ENCODE measurements around the gene BEX2.
A peak's percentile ranks its signal among the peaks of the same experiment; 100 is the strongest.
"Not testable (repeated sequence)": the region's sequence is repeated elsewhere in the genome, so short reads cannot be mapped to it uniquely, and the experiment has no call there.

The BEX2 gene

DNA sequence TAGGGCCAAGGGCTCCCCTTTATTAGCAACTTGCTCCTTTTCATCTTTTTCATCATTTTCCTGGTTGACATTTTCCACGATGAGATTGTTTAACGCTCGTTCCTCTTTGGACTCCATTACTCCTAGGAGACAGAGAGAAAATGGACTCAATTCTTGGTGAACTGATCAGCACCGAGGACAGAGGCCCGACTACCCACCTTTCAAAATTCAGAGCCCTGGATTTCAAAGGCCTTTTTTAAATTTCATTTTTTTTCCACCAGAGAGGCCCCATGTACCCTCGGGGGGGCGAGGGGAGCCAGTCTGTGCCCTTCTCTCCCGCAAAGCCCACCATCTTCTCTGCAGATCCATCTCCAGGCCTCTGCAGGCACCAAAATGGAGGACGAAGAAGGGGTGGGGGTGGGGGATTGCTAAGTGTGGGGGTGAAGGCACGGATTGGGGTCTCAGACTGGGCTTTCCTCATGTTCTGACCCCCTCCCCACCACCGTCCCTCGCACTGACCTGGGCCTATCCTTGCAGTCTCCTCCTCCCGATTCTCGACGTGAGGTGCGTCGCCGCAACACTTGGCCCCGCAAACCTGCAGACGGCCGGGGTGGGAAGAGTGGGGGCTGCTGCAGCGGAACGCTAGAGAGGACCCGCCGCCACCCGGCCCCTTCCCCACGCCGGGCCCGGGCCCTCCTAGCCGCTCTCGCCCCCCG, 783 bp downstream of the BEX2 start:
- DNase-seq: peak in 1 of 3 experiments; percentile 0
- H3K4me3 Mint-ChIP-seq: peak overlapping the region; percentile 78 to 81
- no peaks in the 10 kb centered on the region for H3K9me3 Mint-ChIP-seq
- no peak overlapping the region for H3K27ac Mint-ChIP-seq
- peak; percentile 5 for ATAC-seq (replicated peaks)
- no peaks in the 10 kb centered on the region for H3K27me3 Mint-ChIP-seq
- peaks cover 2 to 3% of the 10 kb centered on the region in 2 donors for H3K4me1 Mint-ChIP-seq (ENCODE audit: low read depth in 2 of 2)
- peaks cover 3% of the 10 kb centered on the region for H3K36me3 Mint-ChIP-seq (ENCODE audit: insufficient read depth)

DNA sequence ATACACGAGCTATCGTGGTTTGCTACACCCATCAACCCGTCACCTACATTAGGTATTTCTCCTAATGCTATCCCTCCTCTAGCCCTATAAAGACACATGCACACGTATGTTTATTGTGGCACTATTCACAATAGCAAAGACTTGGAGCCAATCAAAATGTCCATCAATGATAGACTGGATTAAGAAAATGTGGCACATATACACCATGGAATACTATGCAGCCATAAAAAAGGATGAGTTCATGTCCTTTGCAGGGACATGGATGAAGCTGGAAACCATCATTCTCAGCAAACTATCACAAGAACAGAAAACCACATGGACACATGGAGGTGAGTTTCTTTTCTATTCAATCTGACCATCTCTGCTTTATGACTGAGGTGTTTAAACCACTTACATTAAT, 5.1 kb downstream of the BEX2 start:
- H3K4me1 Mint-ChIP-seq (ENCODE audit: low read depth in 2 of 2); ATAC-seq (replicated peaks); H3K9me3 Mint-ChIP-seq; H3K27me3 Mint-ChIP-seq; H3K4me3 Mint-ChIP-seq; H3K36me3 Mint-ChIP-seq (ENCODE audit: insufficient read depth); H3K27ac Mint-ChIP-seq; DNase-seq: not testable (repeated sequence)

DNA sequence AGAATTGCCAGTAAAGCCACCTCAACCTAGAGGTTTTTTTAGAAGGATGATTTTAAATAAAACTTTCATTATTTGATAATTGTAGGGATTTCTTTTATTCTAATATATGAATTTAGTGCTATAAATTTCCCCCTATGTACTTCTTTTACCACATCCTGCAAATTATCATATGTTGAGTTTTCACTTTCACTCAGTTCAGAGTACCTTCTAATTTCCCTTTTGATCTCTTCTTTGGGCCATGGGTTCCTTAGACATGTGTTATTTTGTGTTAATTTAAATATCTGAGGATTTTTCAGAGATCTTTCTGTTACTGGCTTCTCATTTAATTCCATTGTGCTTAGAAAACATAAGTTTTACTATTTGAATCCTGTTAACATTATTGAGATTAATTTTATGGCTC, 6.1 kb downstream of the BEX2 start:
- no peaks in the 10 kb centered on the region for H3K4me1 Mint-ChIP-seq (ENCODE audit: low read depth in 2 of 2)
- no peaks in the 10 kb centered on the region for H3K9me3 Mint-ChIP-seq
- H3K4me3 Mint-ChIP-seq: no peak overlapping the region
- H3K27ac Mint-ChIP-seq: no peak overlapping the region
- H3K36me3 Mint-ChIP-seq (ENCODE audit: insufficient read depth): no peaks in the 10 kb centered on the region
- H3K27me3 Mint-ChIP-seq: no peaks in the 10 kb centered on the region
- DNase-seq (no peak), ATAC-seq (replicated peaks) (no peak)

DNA sequence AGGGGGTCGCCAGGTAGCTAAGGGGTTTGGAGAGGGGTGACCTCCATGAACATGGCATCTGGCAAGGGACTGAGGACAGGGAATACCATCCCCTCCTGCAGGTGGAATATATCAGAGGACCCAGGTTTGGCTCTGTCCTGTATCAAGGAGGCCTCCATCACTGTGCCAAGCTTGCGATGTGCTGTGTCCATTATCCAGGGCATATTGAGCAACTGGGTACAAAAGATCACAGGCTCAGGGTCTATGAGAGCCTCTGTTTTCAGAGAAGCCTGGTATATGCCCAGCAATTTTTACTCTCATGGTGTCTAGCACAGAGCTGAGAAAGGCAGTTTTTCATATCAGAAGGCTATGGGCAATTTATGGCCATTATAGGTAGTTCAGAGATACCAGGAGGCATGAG, 17.7 kb downstream of the BEX2 start:
- Mint-ChIP-seq H3K4me3 (no peak overlapping the region), H3K27ac (no peak overlapping the region), H3K4me1 (ENCODE audit: low read depth in 2 of 2) (no peaks in the 10 kb centered on the region), H3K9me3 (no peaks in the 10 kb centered on the region), H3K27me3 (peaks cover 0 to 10% of the 10 kb centered on the region in 2 donors), H3K36me3 (ENCODE audit: insufficient read depth) (no peaks in the 10 kb centered on the region)
- DNase-seq (no peak), ATAC-seq (replicated peaks) (no peak)

DNA sequence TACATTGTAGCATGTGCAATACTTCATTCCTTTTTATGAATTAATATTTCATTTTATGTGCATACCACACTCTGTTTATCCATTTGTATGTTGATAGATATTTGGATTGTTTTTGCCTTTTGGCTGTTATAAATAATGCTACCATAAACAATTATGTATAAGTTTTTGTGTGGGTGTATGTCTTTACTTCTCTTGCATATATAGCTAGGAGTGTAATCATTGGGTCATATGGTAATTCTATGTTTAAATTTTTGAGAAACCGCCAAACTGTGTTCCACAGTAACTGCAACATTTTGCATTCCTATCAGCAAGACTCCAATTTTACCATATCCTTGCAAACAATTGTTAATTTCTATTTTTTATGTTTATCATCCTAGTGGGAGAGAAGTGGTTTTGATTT, 31.2 kb downstream of the BEX2 start:
- Mint-ChIP-seq H3K9me3 (no peaks in the 10 kb centered on the region), H3K27me3 (peaks cover 65 to 66% of the 10 kb centered on the region in 2 donors), H3K4me1 (ENCODE audit: low read depth in 2 of 2) (peaks cover 3 to 5% of the 10 kb centered on the region in 2 donors), H3K4me3 (no peak overlapping the region), H3K36me3 (ENCODE audit: insufficient read depth) (no peaks in the 10 kb centered on the region), H3K27ac (no peak overlapping the region)
- DNase-seq (no peak), ATAC-seq (replicated peaks) (no peak)

DNA sequence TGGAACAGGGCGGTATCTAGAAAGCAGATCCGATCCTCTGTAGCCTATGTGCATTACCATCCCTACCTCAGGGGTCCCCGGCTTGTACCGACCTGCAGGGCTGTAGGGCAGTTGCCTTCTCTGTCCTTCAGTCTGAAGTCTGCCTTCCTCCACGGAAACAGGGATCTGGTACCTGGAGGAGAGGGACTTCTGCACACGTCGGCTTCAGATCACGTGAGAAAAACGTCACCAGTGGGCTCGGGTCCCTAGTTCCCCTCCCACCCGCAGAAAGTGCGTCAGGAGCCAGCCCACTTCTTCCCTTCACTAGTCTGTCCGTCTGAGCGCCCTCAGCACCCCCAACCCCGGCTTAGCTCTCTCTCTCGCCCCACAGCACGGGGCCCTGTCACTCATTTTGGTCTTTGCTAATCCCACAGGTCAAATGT, 34.2 kb downstream of the BEX2 start, which contains the start of gene TCEAL5:
Gene TCEAL5, minus strand, starts transcription at position 170 of the 422 bp plus-strand sequence. CDS start 2,187 bp downstream, outside the sequence.
- H3K9me3 Mint-ChIP-seq: no peaks in the 10 kb centered on the region
- peak within 1 kb of the TSS in 1 of 2 donors; percentile 43 for H3K4me3 Mint-ChIP-seq
- peaks cover 59 to 69% of the 10 kb centered on the region in 2 donors for H3K27me3 Mint-ChIP-seq
- H3K36me3 Mint-ChIP-seq (ENCODE audit: insufficient read depth): no peaks in the 10 kb centered on the region
- peaks cover 3 to 5% of the 10 kb centered on the region in 2 donors for H3K4me1 Mint-ChIP-seq (ENCODE audit: low read depth in 2 of 2)
- ATAC-seq (replicated peaks) (no peak), DNase-seq (no peak)
- no peak within 1 kb of the TSS for H3K27ac Mint-ChIP-seq

DNA sequence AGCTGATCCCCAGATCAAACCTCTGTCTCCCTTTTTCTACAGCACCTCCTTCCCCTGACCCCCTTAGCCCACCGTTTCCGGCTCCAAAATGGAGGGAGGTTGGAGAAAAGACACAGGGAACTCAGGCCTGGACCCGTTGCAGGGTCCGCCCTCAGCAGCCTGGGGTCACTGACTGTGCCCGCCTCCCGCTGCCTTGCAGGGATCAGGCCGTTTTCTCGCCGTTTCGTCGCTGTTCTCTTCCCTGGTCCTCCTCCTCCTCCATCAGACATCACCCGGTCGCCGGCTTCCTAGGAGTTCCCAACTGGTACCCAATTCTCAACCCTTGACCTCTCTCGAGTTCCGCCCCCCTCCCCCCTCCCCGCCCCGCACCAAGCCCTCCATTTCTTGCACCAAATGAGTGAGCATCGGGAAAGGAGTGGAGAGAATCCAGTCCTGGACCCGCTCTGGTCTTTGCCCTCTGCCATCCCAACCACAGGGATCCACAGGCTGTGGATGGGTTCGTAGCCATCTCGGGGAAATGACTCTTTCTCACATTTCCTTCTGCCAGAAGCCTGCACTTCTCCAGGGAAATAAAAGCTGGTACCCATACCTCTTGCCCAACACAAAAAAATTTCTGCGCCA, 34.7 kb downstream of the BEX2 start:
- no peaks in the 10 kb centered on the region for H3K36me3 Mint-ChIP-seq (ENCODE audit: insufficient read depth)
- H3K9me3 Mint-ChIP-seq: no peaks in the 10 kb centered on the region
- peaks cover 3 to 5% of the 10 kb centered on the region in 2 donors for H3K4me1 Mint-ChIP-seq (ENCODE audit: low read depth in 2 of 2)
- ATAC-seq (replicated peaks) (no peak), DNase-seq (no peak)
- peaks cover 54 to 69% of the 10 kb centered on the region in 2 donors for H3K27me3 Mint-ChIP-seq
- H3K27ac Mint-ChIP-seq: no peak overlapping the region
- peak overlapping the region in 1 of 2 donors; percentile 43 for H3K4me3 Mint-ChIP-seq

DNA sequence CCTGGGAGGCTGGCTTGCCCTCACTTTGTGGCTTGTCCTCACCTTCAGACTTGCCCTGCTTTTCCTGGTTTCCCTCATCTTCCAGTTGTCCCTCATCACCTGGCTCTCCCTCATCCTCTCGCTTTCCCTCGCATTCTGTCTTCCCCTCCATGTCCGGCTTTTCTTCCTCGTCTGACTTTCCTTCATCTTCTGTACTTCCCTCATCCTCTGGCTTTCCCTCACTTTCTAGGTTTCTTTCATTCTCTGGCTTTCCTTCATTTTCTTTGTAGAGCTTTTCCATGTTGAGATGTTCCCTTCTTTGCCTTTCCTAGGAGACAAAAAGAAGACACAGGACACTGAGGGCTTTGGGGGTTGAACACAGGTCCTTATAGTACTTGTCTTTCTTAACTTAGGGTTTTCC, 36.5 kb downstream of the BEX2 start:
- H3K36me3 Mint-ChIP-seq (ENCODE audit: insufficient read depth): no peaks in the 10 kb centered on the region
- H3K4me3 Mint-ChIP-seq: no peak overlapping the region
- peaks cover 3 to 5% of the 10 kb centered on the region in 2 donors for H3K4me1 Mint-ChIP-seq (ENCODE audit: low read depth in 2 of 2)
- no peak for ATAC-seq (replicated peaks)
- no peak for DNase-seq
- peaks cover 44 to 61% of the 10 kb centered on the region in 2 donors for H3K27me3 Mint-ChIP-seq
- no peaks in the 10 kb centered on the region for H3K9me3 Mint-ChIP-seq
- H3K27ac Mint-ChIP-seq: no peak overlapping the region
